HG03460 (cell line): ENCODE data around the gene KIF2C.
"Not testable (repeated sequence)": the region's sequence is repeated elsewhere in the genome, so short reads cannot be mapped to it uniquely, and the experiment has no call there.

ENCODE experiments used
- ATAC-seq: cut with Tn5 transposase; IDR thresholded peaks from one replicate; pipeline ENCODE4 v1.9.1; 2021; ENCODE audit not compliant: unreplicated experiment

Gene KIF2C

GRCh38 chr1:44739307-44740178, at the start of gene KIF2C:
TSS of gene KIF2C (plus strand) at chr1:44739837. CDS start at chr1:44739933, 96 bp downstream.
- ATAC-seq = peak; percentile 97

- no peak for ATAC-seq
Measured at GRCh38 chr1:44693159-44693558, 46.5 kb upstream of the KIF2C start.

- no peak for ATAC-seq
Measured at GRCh38 chr1:44693900-44694299, 45.7 kb upstream of the KIF2C start.

DNA sequence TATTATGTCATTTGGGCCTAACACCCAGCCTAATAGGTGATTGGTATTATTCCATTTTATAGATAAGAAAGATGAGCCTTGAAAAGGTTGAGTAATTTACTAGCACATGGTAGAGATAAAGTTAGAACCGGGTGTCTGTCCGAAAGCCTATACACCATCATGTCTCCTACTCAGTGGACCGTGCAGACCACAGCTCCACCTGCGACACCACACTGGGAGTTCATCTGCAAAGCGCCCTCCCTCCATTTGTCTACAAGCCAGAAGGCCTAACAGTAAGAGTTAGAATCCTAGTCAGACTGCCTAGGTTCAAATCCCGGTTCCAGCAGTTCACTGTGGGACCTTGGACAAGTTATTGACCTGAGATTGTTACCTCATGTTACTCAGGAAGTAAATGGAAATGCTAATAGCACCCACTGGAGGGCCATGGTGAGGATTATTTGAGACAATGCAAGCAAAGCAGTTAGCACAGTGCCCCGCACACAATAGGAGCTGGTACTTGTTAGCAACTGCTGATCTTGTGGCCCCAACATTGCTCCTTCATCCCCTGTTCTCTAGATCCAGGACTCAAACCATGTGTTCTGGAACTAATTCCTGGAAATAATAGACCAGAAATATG, 44.7 kb upstream of the KIF2C start:
- ATAC-seq = no peak

DNA sequence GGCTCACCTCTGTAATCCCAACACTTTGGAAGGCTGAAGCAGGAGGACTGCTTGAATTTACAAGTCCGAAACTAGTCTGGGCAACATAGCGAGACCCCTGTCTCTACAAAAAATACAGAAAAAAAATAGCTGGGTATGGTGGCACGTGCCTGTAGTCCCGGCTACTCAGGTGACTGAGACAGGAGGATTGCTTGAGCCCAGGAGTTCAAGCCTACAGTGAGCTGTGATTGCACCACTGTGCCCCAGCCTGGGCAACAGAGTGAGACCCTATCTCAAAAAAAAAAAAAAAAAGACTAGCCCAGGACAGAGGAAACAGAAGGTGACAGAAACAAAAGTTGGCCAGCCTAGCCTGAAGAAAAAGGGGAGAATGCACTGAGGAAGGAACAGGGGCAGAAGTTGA, 44.0 kb upstream of the KIF2C start:
- no peak for ATAC-seq

DNA sequence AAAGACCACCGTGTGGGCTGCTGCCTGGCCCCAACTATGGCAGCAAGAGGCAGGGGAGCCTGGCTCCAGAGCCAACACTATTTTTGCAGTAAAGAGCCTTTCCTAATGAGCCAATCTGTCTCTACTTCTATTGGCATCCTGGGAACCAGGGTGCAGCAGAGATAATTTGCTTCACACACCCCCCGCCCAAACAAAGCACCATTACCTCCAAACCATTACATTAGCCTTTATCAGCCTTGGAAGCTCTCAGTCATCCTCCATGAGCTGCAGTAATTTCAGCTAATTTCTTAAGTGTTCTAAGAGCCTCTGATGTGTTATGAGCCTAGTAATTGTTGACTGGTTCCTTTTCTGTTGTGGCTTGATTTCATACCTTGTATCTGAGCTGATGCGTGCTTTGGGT, 43.5 kb upstream of the KIF2C start:
- ATAC-seq = no peak

DNA sequence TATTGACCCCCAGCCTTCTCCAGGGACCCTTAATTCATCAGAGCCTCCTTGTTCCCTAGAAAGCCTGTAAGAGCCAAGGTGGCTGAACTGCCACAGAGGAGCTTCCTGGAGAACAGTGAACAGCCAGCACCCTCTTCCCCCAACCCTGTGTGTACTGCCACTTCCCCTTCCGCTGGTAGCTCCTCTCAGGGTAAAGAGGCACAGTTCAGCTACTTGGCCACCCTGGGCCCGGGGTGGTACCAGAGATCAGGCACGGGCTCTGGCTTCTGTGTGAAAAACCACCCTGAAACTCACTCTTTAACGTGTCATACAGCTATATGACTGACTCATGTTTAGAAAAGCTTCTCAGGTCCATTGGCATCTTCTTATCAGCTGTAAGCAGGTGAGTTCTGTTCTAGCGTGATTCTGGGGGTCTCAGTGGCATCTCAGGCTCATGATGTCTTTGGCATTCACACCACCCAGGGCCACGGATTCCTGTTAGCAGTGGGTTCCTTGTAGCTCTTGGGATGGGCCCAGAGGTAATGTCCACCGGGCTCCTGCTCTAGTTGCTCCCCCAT, 42.8 kb upstream of the KIF2C start:
- ATAC-seq = peak; percentile 51

DNA sequence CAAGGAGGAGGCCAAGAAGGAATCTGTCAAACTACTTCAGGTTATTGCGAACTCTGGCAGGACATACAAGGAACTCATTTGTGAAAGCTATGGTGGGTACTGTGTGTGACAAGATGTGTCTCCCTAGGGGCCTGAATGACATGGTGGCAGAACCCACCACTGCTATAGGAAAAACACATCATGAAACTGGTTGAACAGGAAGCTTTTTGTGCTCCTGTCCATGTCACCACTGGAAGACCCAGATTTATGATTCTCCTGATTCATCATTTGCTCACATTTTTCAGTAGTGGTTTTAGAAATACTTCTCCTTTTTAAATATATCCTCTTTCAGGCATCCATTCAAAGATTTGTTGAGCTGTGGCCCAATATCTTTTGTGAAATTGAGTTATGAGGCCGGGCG, 41.5 kb upstream of the KIF2C start:
- no peak for ATAC-seq

GRCh38 chr1:44699375-44699774, 40.3 kb upstream of the KIF2C start:
- not testable (repeated sequence) for ATAC-seq

DNA sequence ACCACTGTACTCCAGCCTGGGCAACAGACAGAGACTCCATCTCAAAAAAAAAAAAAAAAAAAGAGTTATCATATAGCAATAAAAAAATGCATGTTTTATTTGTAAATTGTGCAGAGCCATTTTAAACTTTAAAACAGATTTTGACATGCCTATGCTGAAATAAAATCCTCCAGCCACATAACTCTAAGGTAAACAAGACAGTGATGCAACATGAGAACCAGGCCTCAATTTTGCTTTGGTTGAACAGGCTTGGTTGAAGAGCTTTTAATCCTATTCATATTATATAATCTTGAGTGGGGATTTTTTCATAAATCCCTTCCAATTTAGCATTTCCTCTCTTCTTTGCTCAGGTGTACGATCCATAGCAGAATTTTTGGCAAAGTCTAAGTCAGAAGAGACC, 39.1 kb upstream of the KIF2C start:
- ATAC-seq = no peak

GRCh38 chr1:44701141-44701573, 38.5 kb upstream of the KIF2C start:
- ATAC-seq = no peak

DNA sequence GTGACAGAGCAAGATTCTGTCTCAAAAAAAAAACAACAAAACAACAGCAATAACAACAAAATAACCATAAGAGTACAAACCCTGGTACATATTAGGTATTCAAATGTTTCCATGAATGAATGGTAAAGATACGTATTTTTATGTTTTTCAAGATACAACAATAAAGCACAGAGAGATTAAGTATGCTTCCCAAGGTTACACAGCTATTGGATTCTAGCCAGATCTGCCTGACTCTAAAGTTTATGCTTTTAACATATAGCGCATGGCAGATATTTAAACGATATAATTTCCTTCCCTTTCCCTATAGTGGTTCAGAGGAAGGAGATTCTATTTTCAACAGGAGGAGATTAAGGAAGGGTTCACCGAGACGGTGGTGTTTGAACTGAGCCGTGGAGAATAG, 34.2 kb upstream of the KIF2C start:
- no peak for ATAC-seq

DNA sequence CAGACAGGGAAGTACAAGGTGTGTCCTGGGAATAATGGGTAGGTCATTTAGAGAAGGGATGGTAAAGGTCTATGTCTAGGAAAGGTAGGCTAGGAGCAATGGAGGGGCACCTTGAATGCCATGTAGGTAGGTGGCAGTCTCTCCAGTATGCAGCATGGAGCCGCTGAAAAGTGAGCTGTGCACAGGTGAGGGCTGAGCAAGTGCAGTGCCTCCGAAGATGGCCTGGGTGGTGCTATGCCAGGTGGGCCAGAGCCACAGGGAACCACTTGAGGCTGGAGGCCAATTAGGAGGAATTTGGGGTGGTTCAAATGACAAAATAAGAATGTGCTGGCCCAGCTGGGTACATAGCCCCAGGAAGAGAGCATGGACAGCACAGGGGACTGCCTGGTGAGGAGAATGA, 33.7 kb upstream of the KIF2C start:
- ATAC-seq = no peak

DNA sequence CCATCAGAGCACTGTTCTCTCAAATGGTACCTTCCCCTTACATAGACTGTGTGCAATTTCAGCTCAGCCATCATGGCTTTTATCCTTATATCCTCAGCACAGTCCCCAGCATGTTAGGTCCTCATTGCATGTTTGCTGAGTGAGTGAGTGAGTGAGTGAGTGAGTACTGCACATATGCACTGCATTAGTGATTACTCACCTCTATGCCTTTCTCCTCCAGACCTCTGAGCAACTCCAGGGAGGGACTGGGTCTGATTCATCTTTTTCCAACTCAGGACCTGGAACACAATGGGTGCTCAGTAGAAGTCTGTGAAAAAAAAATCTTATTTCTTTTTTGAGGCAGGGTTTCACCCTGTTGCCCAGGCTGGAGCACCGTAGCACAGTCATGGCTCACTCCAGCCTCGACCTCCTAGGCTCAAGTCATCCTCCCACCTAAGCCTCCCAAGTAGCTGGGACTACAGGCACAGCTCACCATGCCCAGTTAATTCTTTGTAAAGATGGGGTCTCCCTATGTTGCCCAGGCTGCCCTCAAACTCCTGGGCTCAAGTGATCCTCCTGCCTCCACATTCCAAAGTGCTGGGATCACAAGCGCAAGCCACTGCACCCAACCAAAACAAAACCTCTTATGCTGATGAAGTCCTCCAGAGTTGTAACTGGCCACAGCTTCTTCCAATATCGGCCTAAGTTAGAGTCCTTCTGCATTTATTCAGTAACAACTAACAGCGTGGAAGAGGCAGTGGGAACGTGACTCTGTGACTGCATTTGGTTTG, 32.3 kb upstream of the KIF2C start:
- ATAC-seq = no peak

DNA sequence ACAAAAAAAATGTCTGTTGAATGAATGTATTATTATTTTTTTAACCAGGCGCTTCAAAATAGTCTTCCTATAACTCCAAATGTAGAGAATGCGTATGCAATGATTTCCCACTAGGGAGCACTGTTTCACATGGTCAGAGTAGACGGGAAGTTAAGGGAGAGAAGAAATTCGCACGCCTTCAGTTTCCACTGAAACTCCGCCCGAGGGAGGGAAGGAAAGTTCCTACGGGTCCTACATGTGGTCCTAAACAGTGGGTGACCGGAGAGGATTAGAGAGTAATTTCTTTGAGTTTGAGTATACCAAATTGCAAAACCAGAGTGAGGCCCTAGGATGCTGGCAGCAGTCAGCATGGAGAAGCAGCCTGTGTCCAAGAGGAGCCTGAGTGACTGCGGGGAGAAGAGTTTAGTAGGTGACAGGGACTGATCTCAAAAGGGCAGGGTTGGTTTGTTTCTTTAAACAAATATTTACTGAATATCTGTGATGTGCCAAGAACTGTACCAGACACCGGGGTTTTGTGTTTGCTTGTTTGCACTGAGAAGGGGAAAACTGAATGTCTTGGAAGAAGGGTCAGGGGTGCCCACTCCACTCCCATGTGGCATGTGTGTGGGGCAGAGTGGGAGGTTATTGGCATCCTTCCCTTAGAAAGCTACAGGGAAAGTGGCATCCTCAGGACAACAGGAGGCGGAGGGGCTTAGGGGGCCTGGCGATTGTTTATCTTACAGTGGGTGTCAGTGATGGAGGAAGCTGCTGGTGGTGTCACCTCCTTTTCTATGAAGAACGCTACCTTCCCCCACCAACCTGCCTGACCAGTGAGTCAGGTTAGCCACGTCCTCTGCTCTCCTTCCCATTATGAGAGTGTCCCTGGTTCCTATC, 31.4 kb upstream of the KIF2C start:
- ATAC-seq = no peak

DNA sequence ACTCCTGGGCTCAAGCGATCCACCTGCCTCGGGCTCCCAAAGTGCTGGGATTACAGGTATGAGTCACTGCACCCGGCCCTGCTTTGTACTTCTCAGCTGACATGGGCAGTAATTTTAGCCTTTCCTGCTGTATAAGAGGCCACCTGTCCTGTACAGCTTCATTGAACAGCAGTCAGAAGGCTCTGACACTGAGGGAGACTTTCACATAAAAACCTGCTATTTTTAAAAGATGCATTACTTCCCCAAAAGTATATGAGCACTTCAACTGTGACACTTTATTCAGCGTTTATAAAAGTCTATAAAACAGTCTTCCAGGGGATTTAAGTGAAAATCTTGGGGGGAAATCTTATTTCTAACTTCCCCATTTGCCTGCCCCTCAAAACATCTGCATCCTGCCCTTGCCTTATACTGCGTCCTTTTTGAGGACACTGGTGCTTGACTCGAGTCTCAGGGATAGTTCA, 26.3 kb upstream of the KIF2C start:
- peak; percentile 62 for ATAC-seq

DNA sequence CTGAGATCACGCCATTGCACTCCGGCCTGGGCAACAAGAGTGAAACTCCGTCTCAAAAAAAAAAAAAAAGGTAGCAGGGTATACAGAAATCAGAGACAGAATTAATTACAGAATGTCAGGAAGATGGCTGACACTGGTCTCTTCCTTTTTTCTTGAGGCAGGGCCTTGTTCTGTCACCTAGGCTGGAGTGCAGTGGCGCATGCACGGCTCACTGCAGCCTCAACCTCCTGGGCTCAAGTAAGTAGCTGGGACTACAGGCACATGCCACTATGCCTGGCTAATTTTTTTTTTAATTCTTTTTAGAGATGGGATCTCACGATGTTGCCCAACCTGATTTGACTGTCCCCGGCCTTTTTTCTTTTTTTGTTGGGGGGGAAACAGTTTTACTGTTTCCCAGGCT, 25.1 kb upstream of the KIF2C start:
- ATAC-seq = no peak

DNA sequence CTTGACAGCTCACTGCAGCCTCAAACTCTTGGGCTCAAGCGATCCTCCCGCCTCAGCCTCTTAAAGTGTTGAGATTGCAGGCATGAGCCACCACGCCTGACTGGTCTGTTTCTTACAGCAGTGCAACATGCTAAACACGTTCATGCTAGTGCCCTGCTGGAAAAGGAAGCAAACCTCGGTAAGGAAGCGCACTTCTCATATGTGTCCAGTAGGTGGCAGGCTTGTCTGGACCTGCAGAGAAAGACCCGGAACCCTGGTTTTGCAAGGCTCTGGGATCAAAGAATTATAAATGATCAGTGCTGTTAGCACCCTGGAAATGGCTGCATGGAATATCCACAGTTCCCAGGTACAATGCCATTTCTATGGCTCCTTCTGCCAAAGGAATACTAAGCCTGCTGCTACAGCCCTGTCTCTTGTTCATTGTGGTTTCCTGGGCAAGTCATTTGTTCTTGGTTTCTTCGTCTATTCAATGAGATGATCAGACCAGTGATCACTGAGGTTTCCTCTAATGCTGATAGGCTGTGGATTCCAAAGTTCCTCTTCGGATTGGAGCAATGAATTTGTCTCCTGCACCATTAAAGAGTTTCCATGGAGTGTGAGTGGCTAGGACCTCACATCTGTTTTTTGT, 24.6 kb upstream of the KIF2C start:
- no peak for ATAC-seq

DNA sequence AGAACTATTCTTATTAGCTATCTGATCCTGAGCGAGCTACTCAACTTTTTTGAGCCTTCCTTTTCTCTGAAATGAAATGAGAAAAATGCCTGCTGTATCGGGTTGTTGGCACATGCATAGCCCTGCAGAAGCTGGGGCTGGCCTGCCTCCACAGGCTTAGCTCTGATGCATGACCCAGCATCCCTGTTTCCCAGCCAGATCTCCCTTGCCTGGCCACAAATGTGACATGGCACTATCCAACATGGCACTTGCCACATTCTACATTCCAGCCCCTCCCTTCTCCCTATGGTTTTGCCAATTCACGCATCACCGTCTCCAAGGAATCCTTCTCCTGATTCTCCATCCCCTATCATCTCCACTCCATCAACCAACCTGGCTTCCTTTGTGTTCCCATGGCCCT, 22.5 kb upstream of the KIF2C start:
- ATAC-seq = no peak

- ATAC-seq = no peak
Measured at GRCh38 chr1:44717653-44718052, 22.0 kb upstream of the KIF2C start.
